NK-92 treated with Interleukin-12 subunit alpha and Interleukin-12 subunit beta, amount 100 ng/mL, for 24 hours (cell line): ENCODE measurements around the gene TPCN1.

Source experiments
- DNase-seq: peaks from one replicate; lab custom pipeline; 2025; lab: John Stamatoyannopoulos, UW

TPCN1 gene

DNA sequence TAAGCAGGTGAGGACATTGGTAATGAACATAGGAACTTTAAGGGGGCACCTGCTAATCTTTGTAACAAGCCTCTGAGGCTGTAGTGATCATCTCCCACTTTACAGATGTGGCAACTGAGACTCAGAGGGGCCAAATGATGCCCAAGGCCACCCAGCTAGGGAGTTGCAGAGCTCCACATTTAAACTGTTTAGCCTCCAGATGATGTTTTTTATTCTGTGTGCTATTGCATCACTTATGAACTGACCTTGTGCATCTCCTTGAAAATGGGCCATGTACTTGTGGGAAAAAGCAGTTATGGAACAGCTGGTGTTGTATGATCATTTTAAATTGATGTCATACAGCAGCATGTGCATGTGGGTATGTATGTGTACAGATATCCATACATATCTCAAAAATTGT lies 41.4 kb downstream of the TPCN1 start:
- DNase-seq = no peak

DNA sequence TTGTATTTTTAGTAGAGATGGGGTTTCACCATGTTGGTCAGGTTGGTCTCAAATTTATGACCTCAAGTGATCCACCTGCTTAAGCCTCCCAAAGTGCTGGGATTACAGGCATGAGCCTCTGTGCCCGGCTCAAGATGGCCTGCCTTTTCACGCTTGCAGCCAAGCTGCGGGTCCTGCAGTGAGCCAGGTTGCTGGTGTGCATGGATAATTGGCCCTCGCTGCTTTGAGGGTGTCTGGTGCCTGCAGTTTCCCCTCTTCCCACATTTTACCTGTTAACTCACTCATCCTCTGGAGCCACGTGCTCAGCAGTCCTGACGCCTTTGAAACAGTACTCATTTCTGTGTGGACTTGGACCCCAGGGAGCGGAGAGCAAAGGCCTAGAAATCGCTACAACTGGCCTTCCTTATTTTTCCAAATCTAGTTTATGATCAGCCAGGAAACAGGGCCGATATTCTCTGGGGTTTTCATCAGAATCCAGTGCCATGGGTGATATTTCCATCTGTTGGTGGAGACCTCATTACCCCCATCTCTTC lies 42.2 kb downstream of the TPCN1 start:
- DNase-seq = no peak

DNA sequence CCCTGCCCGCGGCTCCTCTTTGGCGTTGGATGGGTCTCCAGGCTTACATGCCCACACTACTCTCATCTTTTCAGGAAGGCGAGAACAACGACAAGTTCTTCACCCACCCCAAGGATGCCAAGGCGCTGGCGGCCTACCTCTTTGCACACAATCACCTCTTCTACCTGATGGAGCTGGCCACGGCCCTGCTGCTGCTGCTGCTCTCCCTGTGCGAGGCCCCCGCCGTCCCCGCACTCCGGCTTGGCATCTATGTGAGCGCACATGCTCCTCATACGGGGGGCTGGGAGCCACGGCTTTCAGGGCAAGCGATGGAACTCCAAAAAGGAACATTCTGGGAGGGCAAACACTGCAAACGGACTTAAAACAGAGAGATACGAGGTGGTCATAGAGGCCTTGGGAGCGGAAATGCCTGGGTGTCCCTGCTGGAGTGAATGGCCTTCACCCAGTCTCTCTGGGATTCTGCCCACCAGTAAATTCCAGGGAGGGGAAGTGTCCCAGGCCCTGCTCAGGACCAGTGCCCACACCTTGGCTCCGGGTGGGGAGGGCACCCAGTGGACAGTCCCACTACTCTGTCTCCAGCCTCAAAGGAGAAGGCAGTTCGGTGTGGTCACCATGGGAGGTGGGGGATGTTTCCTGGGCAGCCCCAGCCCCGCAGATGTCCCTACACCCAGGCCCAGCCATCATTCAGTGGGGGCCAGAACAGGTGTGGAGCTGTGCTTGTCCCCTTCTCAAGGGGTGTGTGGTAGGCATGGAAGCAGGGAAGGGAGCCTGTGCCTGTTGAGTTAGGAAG lies 45.0 kb downstream of the TPCN1 start:
- no peak for DNase-seq

DNA sequence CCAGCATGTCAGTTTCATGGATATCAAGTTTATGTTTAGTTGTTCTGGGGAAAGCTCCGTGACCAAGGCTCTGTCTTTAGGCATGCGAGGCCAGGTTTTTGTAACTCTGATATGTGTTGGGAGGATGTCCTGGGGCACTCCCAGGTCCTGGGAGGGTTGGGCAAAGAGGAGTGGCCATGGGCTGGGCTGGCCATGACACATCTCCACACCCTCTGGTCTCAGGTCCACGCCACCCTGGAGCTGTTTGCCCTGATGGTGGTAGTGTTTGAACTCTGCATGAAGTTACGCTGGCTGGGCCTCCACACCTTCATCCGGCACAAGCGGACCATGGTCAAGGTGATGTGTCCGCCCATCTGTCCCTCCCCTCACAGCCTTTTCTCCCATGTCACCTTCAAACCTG lies 46.4 kb downstream of the TPCN1 start:
- no peak for DNase-seq

DNA sequence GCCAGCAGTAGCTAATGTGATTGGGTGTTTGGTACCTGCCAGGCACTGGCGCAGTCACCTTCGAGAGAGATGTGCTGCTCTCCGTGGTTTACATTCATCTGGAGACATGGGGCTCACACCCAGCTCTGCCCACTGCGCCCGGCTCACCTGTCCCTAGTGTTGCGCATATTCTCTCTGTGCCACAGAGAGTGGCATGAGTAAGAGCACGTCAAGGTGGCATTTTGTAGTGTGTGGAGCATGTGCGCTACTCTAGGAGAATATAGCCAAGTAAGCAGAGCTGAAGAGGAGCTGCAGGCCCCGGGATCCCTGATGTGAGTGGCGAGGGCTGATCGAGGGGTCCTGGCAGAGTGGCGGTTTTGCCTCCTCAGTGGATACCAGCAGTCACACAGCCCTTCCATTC lies 46.9 kb downstream of the TPCN1 start:
- no peak for DNase-seq

DNA sequence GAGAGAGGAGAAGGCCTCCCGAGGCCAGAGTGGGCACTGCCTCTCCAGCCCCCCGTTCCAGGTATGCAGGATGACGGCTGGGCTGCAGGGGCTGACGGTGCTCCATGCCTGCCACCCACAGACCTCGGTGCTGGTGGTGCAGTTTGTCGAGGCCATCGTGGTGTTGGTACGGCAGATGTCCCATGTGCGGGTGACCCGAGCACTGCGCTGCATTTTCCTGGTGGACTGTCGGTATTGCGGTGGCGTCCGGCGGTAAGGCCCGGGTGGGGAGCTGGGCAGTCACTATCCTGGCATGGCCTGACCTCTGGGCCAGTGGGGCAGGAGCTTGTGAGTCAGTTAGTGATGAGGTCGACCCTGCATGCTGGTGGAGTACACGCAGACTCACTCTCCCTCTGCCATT lies 47.4 kb downstream of the TPCN1 start:
- DNase-seq = no peak

DNA sequence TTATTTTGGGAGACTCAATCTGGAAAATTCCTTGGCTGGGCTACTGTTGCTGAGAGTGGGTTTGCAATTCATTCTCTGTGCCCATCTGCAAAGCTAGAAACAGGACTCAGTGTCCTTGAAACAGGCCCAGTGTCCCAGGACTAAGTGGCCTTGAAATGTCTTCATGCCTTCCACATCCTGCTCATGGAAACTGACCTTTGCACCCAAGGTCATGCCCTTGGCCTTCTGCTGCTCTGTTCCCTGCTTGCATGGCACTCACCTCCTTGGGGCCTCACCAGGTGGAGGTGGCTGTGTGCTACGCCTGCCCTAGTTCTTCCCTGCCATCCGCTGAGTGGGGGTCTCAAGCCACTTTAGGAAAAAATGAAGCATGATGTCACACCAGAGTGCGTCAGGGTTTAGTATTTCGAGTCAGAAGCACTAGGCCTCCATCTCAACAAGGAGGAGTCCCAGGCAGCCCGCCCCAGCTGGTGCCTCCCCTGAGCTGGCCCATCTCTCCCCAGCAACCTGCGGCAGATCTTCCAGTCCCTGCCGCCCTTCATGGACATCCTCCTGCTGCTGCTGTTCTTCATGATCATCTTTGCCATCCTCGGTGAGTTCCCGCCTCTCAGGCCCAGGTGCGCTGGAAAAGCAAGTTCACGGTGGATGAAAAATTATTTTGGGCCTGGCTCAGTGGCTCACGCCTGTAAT lies 48.1 kb downstream of the TPCN1 start:
- no peak for DNase-seq

DNA sequence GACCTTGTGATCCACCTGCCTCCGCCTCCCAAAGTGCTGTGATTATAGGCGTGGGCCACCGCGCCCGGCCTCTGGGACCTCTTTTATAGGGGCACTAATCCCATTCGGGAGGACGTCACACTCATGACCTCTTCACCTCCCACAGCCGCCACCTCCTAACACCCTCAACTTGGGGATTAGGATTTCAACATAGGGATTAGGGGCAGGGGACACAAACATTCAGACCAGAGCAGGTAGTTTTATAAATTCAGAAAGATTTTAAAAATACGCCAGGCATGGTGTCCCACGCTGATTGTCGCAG lies 49.4 kb downstream of the TPCN1 start:
- DNase-seq = no peak

DNA sequence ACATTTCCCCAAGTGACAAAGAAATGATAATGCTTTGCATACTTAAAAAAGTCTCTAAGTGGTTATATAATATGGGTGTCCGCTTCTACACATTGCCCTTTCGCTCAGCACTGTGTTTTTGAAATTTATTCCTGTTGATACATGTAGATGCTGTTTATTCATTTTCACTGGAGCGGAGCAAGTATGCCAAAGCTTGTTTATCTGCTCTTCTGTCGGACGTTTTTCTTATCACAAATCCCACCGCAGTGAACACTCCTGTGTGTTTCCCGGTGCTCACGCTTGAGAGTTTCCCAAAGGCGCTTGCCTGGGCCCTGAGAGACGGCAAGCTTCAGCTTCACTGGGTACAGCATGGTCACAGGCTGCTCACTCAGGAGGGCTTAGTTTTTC lies 50.2 kb downstream of the TPCN1 start:
- no peak for DNase-seq

DNA sequence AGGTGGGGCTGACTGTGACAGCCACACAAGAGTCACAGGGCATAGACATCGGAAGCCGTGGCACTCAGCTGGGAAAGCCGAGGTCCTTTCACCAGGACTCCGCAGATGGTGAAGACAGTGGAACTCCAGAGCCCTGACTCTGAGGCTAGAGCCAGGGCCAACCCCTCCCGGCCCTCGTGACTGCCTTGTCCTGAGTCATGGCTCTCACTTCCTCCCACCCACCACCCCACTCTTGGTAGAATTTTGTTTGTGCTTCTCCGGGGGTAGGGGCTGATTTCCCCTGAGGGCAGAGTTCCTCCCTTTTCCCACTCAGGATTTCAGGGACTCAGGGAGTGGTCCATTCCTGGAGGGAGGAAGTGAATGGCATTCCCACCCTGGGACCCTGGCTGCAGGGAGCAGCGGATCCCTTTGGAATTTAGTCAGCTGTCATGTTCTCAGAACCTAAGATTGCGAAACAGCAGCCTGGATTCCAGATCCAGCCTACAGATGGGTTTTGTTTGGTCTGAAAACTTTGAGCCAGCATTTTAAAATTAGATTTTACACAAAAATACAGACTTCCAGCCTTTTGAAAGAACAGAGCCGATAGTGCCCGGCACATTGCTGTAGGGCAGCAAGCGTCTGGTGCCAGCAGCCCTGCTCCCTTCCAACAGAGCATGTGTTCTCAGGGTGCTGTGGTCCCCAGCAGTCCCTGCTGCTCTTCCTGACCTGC lies 50.7 kb downstream of the TPCN1 start:
- DNase-seq = no peak

DNA sequence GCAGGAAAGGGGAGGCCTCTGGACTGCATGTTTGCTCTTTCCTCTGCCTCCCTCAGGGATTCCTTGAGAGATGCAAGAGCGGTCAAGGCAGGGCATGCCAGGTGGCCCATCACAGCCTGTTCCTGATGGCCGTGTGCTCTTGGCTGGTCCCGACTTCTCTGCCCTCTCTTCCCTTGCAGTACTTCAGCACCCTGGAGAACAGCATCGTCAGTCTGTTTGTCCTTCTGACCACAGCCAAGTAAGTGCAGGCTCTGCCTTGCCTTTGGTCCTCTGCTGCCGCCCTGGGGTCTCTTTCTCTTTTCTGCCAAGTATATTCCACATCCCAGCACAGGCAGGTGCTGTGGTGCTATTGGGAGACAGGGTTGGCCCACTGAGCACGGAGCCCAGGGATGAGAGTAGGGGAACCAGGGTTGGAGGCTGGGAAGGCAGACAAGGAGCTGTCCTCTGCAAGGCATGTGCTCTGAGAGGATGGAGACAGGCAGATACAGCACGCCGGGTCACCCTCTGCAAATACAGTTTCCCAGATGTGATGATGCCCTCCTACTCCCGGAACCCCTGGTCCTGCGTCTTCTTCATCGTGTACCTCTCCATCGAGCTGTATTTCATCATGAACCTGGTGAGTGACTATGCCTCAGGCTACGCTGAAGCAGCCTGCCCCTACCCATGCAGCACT lies 51.9 kb downstream of the TPCN1 start:
- no peak for DNase-seq

DNA sequence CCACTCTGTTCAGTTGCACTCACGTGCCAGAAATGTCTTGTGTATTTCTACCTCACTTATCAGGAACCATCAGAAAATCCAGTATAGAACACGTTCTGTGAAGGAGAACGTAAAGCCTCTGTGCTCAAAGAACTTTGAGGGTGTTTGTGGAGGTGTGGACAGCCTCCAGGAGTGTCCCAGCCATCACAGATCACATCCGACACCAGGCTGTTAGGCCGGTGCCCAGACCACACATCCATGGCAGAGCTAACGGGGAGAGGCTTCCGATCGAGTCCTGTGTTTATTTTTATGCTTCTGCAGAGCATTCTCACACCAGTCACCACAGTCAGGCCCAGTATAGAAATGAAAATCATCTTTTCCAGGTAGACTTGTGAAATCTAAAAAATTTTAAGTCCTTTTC lies 53.6 kb downstream of the TPCN1 start:
- DNase-seq = no peak

DNA sequence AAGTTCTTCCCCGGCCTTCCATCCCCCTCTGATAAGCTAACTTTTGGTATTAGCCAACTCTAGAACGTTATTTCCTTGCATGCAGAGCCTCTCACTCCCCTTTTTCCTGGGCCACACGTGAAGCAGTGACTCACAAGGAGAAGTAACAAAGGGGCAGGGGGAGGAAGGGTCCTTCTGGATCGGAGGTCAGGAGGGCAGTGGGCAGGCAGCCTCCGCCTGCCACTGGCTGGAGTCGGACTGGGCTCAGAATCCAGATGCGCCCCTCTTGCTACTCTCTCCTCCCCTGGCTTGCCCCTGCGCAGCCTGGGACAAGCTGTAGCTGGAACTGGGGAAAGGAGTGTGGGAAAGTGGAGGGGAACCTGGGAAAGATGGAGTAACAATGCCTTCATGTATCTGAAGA lies 55.0 kb downstream of the TPCN1 start:
- no peak for DNase-seq

DNA sequence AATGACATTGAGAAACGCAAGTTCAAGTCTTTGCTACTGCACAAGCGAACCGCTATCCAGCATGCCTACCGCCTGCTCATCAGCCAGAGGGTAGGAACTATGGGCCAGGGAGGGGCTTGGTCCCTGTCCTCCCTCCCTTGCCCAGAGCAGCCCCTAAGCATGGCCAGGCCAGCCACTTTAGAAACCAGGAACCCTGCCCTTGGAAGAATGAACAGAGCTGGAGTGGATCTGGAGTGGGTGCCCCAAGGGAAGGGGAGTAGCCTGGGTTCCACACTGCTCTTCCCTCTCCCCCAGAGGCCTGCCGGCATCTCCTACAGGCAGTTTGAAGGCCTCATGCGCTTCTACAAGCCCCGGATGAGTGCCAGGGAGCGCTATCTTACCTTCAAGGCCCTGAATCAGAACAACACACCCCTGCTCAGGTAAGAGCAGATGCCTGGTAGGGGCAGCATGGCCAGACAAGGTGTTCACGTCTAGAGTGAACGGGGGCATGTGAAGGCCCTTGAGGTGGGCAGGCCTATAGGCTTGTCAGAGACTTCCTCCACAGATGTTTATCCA lies 55.8 kb downstream of the TPCN1 start:
- DNase-seq = no peak

DNA sequence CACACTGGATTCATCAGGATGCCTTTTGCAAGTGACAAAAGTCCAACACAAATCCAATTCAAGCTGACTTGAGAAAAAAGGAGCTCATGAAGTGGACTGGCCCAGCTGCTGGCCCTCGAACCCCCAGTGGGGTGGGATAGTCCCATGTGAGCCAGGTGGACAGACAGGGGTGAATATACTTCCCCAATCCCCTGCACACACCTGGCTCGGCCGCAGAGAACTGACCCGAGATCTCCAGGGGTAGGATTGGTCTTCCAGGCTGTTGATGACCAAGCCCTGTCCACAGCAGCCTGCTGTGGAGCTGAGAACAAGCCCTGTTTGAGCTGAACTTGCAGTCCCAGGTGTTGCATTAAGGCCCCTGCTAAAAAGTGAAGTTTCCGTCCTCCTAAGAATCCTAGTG lies 56.2 kb downstream of the TPCN1 start:
- DNase-seq = no peak

DNA sequence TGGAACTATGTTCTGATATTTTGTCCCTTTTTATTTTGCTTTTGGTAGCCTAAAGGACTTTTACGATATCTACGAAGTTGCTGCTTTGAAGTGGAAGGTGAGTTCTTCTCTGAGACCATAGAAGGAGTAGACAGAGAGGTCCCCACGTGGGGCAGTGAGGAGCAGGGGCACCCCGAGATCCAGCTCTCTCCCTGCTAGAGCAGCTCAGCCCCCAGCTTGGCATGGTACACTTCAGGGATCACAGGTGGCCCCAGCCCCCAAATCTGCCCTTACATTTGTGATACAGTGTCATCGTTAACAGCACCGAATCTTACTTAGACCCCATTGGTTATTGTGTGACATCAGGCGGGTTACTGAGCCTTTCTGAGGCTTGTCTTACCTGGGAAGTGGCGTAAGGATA lies 56.9 kb downstream of the TPCN1 start:
- no peak for DNase-seq

DNA sequence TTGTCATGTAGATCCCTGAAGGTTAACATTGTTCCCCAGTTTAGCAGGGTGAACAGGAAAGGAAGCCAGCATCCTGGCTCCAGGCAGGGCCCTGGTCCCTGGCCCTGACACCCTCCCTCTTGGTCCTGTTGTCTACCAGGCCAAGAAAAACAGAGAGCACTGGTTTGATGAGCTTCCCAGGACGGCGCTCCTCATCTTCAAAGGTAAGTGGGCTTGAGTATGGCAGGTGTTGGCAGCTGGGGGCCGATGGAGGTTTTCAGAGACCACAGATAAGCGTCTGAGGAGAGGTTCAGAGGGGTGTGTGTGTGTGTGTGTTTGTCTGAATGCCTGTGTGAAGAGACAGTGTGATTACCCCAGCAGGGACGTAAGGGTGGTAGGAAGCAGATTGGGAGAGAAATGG lies 57.4 kb downstream of the TPCN1 start:
- no peak for DNase-seq

DNA sequence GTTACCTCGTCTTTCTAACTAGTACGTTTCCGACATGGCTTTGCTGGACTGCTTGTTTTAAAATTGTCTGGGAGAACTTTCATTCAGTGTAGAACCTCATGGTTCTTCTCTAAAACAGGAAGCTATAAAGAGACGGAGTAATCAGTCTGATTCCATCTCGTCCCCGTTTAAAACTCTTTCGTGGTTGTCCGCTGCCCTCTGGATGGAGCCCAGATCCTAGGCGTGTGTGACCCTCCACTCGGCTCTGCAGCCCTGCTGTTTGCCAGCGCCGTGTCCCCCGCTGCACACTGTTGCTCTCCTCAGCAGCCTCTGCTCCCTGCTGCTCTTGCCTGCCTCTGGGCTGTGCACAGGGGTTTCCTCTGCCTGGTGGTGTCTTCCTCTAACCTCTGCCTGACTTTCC lies 63.5 kb downstream of the TPCN1 start:
- DNase-seq = no peak

DNA sequence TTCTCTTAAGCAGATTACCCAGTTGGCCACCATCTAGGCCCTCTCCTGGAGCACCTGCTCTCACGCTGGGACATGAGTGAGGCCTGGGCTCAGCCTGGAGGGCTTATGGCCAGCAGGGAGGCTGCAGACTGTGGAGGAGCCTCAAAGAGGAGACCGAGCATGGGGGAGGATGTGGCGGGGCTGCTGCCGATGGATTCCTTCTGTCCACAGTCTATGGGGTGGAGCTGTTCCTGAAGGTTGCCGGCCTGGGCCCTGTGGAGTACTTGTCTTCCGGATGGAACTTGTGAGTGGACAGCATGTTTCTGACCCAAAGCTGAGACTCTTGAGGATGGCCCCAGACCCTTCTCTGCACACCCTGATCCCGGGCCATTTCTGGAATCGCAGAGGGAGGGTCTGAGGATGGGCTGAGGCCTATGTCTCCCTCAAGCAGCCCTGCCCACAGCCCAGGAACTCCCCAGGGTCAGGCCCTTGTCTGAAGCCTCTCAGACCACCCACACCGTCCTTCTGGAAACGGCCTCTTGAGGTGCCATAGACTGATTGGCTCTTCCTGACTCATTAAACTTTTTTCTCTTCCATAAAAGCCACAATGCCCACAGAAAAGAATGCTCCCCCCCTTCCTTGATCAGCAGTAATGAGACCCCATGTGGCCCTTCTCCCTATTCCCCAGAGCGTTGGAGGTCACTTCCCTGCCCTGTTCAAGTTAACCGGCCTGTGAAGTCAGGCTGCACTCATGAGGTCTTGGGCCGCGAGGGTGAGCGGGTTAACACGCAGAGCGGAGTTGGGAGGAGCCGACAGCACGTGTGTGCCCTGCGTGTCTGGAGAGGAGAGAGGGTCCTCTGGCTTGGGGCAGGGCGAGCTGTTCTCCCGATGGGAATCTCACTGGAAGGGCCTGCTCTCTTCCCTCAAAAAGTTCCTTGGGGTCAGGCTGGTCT lies 64.7 kb downstream of the TPCN1 start:
- no peak for DNase-seq

DNA sequence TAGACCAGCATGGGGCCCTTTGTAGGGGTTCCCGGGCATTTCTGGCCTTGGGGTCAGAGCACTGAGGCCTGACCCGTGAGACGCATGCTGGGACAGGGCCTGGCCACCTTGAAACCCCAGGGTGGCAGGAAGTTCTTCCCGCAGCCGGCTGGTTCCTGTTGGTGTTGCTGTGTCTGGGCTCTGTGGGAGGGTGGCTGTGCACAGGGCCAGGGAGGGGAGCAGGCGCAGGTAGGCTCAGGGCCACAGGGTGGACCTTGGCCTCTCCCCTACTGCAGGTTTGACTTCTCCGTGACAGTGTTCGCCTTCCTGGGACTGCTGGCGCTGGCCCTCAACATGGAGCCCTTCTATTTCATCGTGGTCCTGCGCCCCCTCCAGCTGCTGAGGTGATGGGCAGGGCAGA lies 65.4 kb downstream of the TPCN1 start:
- DNase-seq = no peak
